Heart left ventricle (tissue), 16 donors: ENCODE measurements around the gene XAGE2. TPM values are rescaled to one million over a fixed set of nuclear protein-coding genes. Genes with fewer than 3 reads are reported as not detected.

Experiments used
- ATAC-seq, 4 donors: fragments of 200-7000 bp; cut with Tn5 transposase; one replicate each; pipeline ENCODE4 v1.9.1; 2020 to 2022; ENCODE audit warnings: moderate library complexity in 4 of 4, mild to moderate bottlenecking in 3 of 4, moderate number of reproducible peaks in 1 of 4
- DNase-seq, 5 donors: peaks; one replicate each; pipeline ENCODE4 v3.0.0-alpha.2; 2020
- H3K27ac ChIP-seq, 12 donors: fragments of 200-600 bp; sonication (generic) in 4 of 12; one replicate each; pipeline versions ENCODE4 v1.5.0 to v1.8.0; 2016 to 2022; ENCODE audit warnings: mild to moderate bottlenecking in 2 of 12
- H3K27me3 ChIP-seq, 9 donors: fragments of 200-600 bp; sonication (generic) in 2 of 9; one replicate each; pipeline versions ENCODE4 v1.5.1 to v1.8.0; 2016 to 2022; ENCODE audit warnings: mild to moderate bottlenecking in 3 of 9
- H3K36me3 ChIP-seq, 9 donors: fragments of 200-600 bp; sonication (generic) in 2 of 9; one replicate each; pipeline versions ENCODE4 v1.5.0 to v1.8.0; 2018 to 2022; ENCODE audit warnings: mild to moderate bottlenecking in 2 of 9
- H3K4me1 ChIP-seq, 12 donors: fragments of 200-600 bp; sonication (generic) in 4 of 12; one replicate each; pipeline versions ENCODE4 v1.5.0 to v1.8.0; 2016 to 2022; ENCODE audit warnings: mild to moderate bottlenecking in 3 of 12
- H3K4me3 ChIP-seq, 12 donors: fragments of 200-600 bp; sonication (generic) in 4 of 12; one replicate each; pipeline versions ENCODE4 v1.5.0 to v1.8.0; 2017 to 2022; ENCODE audit warnings: mild to moderate bottlenecking in 9 of 12, moderate library complexity in 4 of 12
- H3K9me3 ChIP-seq, 12 donors: fragments of 200-600 bp; sonication (generic) in 4 of 12; one replicate each; pipeline versions ENCODE4 v1.5.0 to v1.8.0; 2016 to 2022; ENCODE audit warnings: mild to moderate bottlenecking in 1 of 12
- POLR2A ChIP-seq, 2 donors: fragments of 450-650 bp; IDR thresholded peaks; one replicate each; pipeline ENCODE4 v1.6.1; 2017; ENCODE audit warnings: antibody characterized with exemption in 2 of 2, mild to moderate bottlenecking in 2 of 2, moderate library complexity in 2 of 2
- WGBS, 4 donors: extraction: QIAGEN DNeasy Blood & Tissue Kit in 2 of 4; methylation state at CpG; one replicate each; pipeline versions ENCODE4 v1.1.5 to v1.1.7; 2013 to 2018; 5-methylcytosine and 5-hydroxymethylcytosine counted together
- intact Hi-C, 10 donors: fragments of 100-400 bp; cut with DNase I; formaldehyde crosslinking; loops; one replicate each; pipeline versions ENCODE4 v1.11.1 to v1.14.2; 2022
- polyA plus RNA-seq, 2 donors: library from polyadenylated mRNA; stranded (reverse); fragments of 200-250 nt; gene quantifications; one replicate each; pipeline ENCODE4 v1.2.3, GENCODE V29; 2013
- total RNA-seq, 9 donors: library from RNA; depleted of rRNA in 2 of 9; stranded (reverse); fragments of >200 nt in 2 of 9; fragmentation: NEBNext Ultra II Directional in 3 of 9; extraction: Animal tissue kit (Norgen Biotek cat#: 25700) in 3 of 9; gene quantifications; one replicate each; pipeline versions ENCODE4 v1.1.0 to v1.2.4, GENCODE V29; 2016 to 2023
- TF ChIP-seq, protein P1 (sequence below), 12 donors: fragments of 200-600 bp; sonication (generic) in 4 of 12; IDR thresholded peaks; one replicate each; pipeline versions ENCODE4 v1.5.0 to v1.8.0; 2018 to 2022; ENCODE audit warnings: antibody characterized with exemption in 12 of 12, mild to moderate bottlenecking in 5 of 12
- donor health status: ischemic (EF 13 %, LVEDD 7.1; RV severe dilation, severe dysfunction).
- donor health status: healthy with polysubstance abuse.
- donor health status: DM: no; HTN: yes; CAD: no.
- donor health status: DM: no; HTN: no; CAD: no.
- donor health status: ischemic (EF 25% LVEDD 6.9; RV normal size, moderate dysfunction).
- donor health status: ischemic (EF 25% LVEDD 5.7; RV mildly dilated, moderate dysfunction).
- donor health status: healthy.
- donor health status: DM: yes; HTN: yes; CAD: no.
- donor health status: ischemic (EF 35%, LVEDD 5.7; RV mildly dilated, moderate dysfunction).
- donor health status: nonischemic (EF 11% LVEDD 7.7; RV severe dilation, severe dysfunction).
- donor health status: DM: yes; HTN: yes; CAD: no.
- donor health status: PGD.
- donor health status: ischemic (EF 29% LVEDD 5.4; RV normal size, mild dysfunction).
- donor health status: nonischemic (EF 23%, LVEDD 6.1; RV moderate dilation, normal function).

The XAGE2 gene
- total and polyA plus RNA-seq, 11 donors = not detected

DNA sequence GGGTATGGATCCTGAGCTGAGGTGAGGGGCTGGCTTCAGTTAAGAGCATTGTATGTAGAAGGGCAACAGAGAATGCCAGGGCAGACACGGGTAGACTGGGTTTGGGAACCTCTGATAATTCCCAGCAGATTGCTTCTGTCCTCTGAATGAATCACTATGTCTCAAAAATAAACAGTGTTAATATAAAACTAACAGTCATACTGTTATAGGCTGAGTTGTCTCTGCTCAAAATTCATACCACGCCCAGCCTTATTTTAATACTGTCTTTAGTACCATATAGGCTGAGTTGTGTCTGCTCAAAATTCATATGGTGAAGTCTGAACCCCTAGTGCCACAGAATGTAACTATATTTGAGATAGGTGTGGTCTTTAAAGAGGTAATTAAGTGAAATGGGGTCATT, 10.0 kb downstream of the XAGE2 start:
- H3K4me3 ChIP-seq = no peak overlapping the region
- H3K36me3 ChIP-seq = no peaks in the 10 kb centered on the region
- H3K4me1 ChIP-seq = no peaks in the 10 kb centered on the region
- H3K9me3 ChIP-seq = no peaks in the 10 kb centered on the region
- WGBS, 4 donors = 57 to 79% (median 60%) methylated on average over 2 of the region's 2 CpGs
- DNase-seq (no peak), ATAC-seq (no peak)
- TF ChIP-seq, protein P1, sequence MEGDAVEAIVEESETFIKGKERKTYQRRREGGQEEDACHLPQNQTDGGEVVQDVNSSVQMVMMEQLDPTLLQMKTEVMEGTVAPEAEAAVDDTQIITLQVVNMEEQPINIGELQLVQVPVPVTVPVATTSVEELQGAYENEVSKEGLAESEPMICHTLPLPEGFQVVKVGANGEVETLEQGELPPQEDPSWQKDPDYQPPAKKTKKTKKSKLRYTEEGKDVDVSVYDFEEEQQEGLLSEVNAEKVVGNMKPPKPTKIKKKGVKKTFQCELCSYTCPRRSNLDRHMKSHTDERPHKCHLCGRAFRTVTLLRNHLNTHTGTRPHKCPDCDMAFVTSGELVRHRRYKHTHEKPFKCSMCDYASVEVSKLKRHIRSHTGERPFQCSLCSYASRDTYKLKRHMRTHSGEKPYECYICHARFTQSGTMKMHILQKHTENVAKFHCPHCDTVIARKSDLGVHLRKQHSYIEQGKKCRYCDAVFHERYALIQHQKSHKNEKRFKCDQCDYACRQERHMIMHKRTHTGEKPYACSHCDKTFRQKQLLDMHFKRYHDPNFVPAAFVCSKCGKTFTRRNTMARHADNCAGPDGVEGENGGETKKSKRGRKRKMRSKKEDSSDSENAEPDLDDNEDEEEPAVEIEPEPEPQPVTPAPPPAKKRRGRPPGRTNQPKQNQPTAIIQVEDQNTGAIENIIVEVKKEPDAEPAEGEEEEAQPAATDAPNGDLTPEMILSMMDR (IDR thresholded peaks at IDR 0.05) = no peak
- TF ChIP-seq POLR2A (IDR thresholded peaks at IDR 0.05) = no peak
- no peak overlapping the region for H3K27ac ChIP-seq
- intact Hi-C loops = no loop called here
- peaks cover 0 to 45% (median 0%) of the 10 kb centered on the region in 9 donors for H3K27me3 ChIP-seq

DNA sequence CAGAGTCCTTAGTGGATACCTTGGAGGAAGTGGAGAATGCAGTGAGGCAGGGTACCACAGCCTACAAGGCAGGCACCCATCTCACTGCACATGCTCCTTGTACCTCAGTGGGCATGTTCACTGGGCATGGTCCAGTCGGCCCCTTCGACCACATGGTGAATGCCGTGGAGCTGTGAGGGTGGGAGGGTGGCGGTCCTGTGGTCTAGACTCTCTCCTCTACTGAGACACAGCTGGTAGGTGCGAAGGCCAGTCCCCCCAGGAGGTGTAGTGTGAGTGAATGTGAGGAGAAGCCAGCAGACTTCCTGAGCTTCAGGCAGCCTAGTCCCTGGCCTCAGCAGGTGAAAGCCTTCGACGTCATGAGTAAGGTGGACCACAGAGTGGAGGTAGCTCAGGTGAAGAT, 12.2 kb downstream of the XAGE2 start:
- ATAC-seq (no peak), DNase-seq (no peak)
- Histone ChIP-seq H3K4me3 (no peak overlapping the region), H3K4me1 (no peaks in the 10 kb centered on the region), H3K36me3 (no peaks in the 10 kb centered on the region), H3K9me3 (no peaks in the 10 kb centered on the region), H3K27ac (no peak overlapping the region), H3K27me3 (peaks cover 0 to 28% (median 0%) of the 10 kb centered on the region in 9 donors)
- intact Hi-C loops = loop anchor here in 1 of 10 donors (10.0 kb wide), 1 partner anchor 56 kb away; no protein-coding TSS in a partner anchor
- TF ChIP-seq POLR2A (IDR thresholded peaks at IDR 0.05) = no peak
- TF ChIP-seq, protein P1 (IDR thresholded peaks at IDR 0.05) = no peak
- WGBS, 4 donors = 87 to 90% (median 88%) methylated on average over 7 of the region's 7 CpGs

DNA sequence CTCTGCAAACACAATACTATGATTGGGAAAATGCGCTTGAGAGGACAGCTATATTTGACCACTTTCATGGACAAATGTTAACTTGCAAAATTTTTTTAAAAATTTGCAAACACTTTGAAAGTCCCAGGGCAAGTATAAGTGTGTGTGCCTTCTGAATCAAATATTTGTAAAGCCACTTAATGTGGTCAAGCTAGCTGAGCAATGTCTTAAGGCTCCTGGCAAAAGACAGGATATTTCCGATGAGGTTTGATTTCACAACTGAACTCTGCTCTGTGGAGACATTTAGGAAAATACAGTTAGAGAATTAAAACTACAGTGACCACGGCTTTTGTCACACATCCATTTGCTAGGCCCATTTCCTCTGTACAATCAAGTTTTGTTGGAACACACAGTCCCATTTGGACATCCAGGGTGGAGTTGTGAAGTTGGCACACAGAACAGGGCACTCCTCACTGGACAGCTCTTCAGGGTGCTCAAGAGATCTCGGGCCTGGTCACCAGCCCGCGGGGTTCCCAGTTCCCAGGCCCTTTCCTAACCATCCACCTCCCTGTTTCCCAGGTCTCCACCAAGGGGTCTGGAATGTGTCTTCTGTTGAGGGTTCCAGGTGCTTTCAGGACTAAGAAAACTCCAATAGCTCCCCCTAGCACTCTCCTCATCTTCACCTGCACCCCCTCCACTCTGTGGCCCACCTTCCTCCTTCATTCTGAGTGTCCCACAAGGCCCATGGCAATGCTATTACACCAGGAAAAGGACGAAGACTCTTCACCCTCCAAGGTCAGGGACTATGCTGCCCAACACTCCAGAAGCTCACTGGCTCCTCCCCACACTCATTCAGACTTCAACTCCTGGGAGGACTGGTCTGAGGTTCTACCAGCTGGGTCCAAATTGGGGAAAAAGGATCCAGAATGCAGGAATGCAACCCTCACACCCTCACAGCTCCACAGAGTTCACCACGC, 41.9 kb downstream of the XAGE2 start:
- DNase-seq (no peak), ATAC-seq (no peak)
- Histone ChIP-seq H3K36me3 (no peaks in the 10 kb centered on the region), H3K27ac (no peak overlapping the region), H3K4me1 (no peaks in the 10 kb centered on the region), H3K27me3 (peaks cover 0 to 47% (median 0%) of the 10 kb centered on the region in 9 donors), H3K4me3 (no peak overlapping the region), H3K9me3 (no peaks in the 10 kb centered on the region)
- 65 to 81% (median 77%) methylated on average over 8 of the region's 8 CpGs for WGBS, 4 donors
- intact Hi-C loops = no loop called here
- TF ChIP-seq POLR2A (IDR thresholded peaks at IDR 0.05) = no peak
- TF ChIP-seq, protein P1 (IDR thresholded peaks at IDR 0.05) = no peak

DNA sequence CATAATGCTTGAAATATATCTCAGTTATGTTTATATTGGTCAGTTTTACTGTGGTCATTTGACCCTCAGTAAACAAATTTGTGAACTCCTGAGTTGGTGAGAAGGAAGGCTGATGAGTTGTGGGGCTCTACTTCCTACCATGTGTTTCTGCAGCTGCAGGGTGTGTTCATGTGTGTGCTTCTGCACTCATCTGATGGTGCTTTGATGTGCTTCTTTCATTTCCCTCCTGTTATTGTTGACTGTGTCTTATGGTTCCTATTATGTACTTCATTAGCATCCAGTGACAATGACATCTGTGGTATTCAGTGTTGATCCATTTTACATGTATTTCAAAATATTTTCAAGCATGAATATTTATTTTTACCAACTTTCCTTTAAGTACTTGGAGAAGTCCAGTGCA, 46.5 kb downstream of the XAGE2 start:
- Histone ChIP-seq H3K27me3 (peaks cover 0 to 58% (median 0%) of the 10 kb centered on the region in 9 donors), H3K36me3 (no peaks in the 10 kb centered on the region), H3K4me3 (no peak overlapping the region), H3K4me1 (no peaks in the 10 kb centered on the region), H3K27ac (no peak overlapping the region), H3K9me3 (no peaks in the 10 kb centered on the region)
- DNase-seq (no peak), ATAC-seq (no peak)
- intact Hi-C loops = no loop called here
- TF ChIP-seq POLR2A (IDR thresholded peaks at IDR 0.05) = no peak
- TF ChIP-seq, protein P1 (IDR thresholded peaks at IDR 0.05) = no peak
